T-helper 2 cell (primary cell): Measurements from ENCODE around the gene ZNF621.
A peak's percentile ranks its signal among the peaks of the same experiment; 100 is the strongest.
"Not testable (repeated sequence)": the region's sequence is repeated elsewhere in the genome, so short reads cannot be mapped to it uniquely, and the experiment has no call there.

Experiments
- DNase-seq, 5 experiments: peaks; one replicate each; pipeline versions ENCODE4 v3.0.0 to v3.0.0-alpha.2; 2012 to 2022

ZNF621 gene

DNA sequence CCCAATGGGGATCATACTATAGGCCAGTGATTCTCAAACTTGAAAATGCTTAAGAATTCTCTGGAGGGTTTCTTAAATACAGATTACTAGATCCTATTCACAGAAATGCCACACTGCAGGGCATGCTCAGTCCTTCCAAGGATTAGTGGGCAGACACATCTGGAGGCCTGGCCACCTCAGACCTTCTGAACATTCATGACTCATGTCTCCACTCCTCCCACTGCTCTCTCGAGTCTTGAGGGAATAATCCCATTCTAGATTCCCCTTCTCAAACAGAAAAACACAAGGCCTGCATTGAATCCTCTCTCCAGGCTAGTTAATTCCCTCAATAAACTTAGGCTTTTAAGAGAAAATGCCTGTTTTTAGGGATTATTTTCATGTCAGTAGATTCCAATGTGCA is 22.1 kb downstream of the ZNF621 start:
- DNase-seq, result no peak

- DNase-seq, result no peak
Observed at GRCh38 chr3:40550167-40550566, 25.4 kb downstream of the ZNF621 start.

- DNase-seq, result no peak
Observed at GRCh38 chr3:40557575-40558161, 32.9 kb downstream of the ZNF621 start.

GRCh38 chr3:40562482-40562881 is 37.7 kb downstream of the ZNF621 start:
- not testable (repeated sequence) for DNase-seq

DNA sequence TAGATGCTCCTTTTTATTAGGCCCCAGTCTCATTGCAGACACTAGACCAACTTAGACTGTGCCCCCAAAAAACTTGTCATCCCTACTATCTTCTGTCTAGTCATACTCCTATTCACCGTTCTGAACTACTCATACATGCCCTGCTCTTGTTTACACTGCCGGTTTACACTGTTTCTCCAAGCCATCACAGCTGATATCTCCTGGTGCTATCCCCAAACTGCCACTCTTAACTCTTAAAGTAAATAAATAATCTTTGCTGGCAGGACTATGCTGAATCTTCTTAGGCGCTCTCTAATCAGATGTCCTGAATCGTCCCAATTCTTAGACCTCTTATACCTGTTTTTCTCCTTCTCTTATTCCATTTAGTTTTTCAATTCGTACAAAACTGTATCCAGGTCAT is 40.9 kb downstream of the ZNF621 start:
- not testable (repeated sequence) for DNase-seq

GRCh38 chr3:40566694-40567093 is 41.9 kb downstream of the ZNF621 start:
- DNase-seq, result no peak

GRCh38 chr3:40572588-40572987 is 47.8 kb downstream of the ZNF621 start:
- DNase-seq, result no peak

DNA sequence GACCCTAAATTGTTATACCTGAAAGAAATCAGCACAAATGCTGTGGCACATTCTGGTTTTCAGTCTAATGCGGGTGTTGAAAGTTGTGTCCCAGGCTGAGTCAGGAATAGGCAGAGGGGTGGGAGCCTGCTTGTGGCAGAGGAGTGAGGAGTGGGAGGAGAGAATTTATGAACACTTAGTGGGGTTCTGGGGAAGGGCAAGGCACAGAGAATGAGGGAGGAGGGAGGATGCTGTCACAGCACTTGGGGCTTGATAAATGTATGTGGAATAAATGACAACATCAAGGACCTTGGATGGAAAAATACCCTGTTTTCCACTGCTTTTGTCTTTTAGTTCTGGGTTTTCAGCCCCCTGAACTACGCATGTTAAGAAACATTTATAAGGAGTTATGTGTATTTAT is 49.3 kb downstream of the ZNF621 start:
- no peak for DNase-seq

- no peak for DNase-seq
Observed at GRCh38 chr3:40574661-40575060, 49.9 kb downstream of the ZNF621 start.

GRCh38 chr3:40576396-40576795 is 51.6 kb downstream of the ZNF621 start:
- no peak for DNase-seq

DNA sequence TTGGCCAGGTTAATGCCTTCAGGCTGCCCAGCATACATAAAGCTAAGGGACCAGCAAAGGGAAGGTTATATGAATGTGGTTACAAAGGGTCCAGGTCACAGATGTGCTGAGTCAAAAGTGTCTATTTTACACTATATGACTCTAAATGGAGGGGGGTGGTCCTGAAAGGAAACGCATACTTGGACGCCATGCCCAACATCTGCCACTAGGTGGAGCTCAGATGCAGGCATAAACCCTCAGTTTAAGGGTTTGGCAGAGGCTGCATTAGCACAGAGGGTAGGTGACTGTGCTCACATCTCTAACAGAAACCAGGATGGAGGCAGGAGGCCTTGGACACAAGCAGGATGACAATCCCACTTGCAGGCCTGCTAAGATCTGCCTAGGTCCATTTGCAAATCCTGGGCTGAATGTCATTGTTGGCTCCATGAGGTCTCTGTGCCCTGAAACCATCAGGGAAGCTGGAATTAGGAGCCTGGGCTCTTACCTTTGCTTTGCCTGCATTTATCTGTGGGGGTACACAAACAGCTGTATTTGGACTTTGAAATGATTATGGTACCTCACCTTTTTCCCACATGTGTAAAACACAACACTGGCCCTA is 55.8 kb downstream of the ZNF621 start:
- DNase-seq, result peak; percentile 6 to 58 (median 36)

DNA sequence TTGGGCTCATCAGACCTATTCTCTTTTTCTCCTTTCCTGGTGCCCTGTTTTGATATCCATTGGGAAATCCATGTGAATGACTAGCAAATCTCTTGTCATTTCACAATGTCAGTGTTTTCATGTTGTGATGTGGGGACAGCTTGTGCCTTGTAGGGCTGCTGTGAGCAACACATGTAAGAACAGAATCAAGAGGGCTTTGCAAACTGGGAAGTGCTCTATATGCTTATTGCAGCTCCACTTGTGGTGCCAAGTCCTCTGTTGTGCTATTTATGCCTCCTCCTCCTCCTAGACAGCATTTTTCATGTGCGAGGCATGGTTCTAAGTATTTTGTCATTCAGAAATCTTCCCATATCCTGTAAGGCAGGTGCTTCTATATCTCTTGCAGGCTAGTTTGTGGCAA is 56.4 kb downstream of the ZNF621 start:
- DNase-seq, result no peak

GRCh38 chr3:40582401-40583027 is 57.8 kb downstream of the ZNF621 start:
- DNase-seq, result no peak

DNA sequence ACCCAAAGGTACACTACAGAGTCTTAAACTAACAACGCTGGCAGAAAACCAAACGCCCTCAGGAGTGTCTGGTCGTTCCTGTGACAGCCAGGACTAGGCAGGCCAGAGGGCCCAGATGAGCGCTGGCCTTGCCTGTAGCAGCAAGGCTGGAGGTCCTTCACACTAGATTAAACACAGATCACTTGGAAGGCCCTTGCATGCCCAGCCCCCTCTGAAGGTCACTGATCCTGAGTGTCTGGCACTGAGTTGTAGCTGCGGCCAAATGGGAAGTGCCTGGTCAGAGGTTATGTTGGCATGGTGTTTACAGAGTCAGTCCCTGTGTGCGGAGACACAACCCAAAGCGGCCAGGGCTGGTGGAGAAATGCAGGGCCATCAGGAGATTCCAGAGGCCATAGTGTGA is 58.9 kb downstream of the ZNF621 start:
- DNase-seq, result no peak

DNA sequence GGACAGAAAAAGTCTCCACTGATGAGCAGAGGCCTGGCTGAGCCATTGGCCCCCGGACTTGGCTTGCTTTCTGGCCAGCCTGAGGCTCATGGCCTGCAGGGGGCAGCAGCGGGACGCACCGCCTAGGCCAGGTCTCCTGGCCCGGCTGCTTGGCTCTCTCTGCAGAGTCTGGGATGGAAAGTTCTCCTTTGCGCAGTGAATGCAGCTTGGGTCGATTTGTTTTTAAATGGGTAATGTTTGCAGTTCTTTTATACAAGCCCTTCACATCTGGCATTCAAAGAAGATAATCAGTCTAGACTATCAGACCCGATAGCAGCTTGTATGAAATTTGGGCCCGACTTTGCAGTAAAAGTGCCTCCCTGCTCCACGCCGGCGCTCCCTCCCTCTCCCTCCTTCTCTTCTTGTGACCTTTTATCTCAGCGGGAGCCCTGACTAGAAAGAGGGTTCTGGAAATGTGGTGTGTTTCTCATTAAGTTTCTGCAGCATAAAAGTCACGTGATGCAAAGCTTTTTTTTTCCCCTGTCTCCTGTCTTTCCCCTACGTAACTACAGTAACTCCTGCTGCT is 59.9 kb downstream of the ZNF621 start:
- DNase-seq, result peak; percentile 14 to 58 (median 48)

- DNase-seq, result no peak
Observed at GRCh38 chr3:40585381-40586016, 60.7 kb downstream of the ZNF621 start.

DNA sequence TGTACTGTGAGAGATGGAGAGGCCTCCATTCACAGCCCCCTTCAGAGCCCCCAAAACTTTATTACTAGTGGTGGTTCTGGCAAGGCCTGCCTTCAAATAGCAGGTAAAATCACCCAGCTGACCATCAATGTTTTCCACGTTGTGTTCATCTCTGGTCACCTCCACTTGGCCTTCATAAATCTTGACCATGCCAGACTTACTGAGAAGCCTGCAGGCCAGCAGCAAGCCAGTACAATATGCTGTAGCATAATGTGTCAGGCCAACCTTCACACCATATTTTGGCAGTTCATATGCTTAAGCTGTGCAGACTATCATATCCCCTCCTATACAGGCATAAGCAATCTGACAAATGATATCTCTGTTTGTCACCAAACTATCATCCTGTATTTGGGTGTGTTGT is 62.1 kb downstream of the ZNF621 start:
- DNase-seq, result no peak

DNA sequence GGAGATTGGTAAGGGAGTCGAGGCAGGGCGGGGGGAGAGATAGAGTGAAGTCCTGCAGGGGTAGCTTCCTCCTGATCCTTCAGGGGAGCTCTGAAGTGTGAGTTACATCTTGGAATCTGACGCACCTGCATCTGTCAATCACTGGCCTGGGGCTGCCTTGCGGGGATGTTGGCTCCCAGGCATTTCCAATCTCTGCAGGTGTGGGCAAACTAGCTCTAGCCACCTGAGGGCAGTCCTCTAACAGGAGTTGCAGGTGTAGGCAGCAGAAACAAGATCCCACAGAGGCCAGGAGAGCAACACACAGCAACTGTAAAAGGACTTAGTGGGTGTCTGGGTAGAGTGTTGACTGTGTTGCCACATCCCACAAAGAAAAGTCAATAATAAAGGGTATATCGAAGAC is 63.6 kb downstream of the ZNF621 start:
- DNase-seq, result no peak
